HL-60 (cell line): Measurements from ENCODE around the gene ATRN.

Experiments used
- GABPA ChIP-seq: IDR thresholded peaks from 2 replicates; pipeline ENCODE4 v1.6.1; 2012; ENCODE audit warnings: low read depth
- POLR2AphosphoS5 ChIP-seq: IDR thresholded peaks from 2 replicates; pipeline ENCODE4 v1.6.1; 2012; ENCODE audit warnings: low read depth
- SPI1 ChIP-seq: IDR thresholded peaks from 2 replicates; pipeline ENCODE4 v1.6.1; 2012; ENCODE audit warnings: low read depth, mild to moderate bottlenecking, borderline replicate concordance
- TF ChIP-seq, protein P1 (sequence below): IDR thresholded peaks from one replicate; pipeline ENCODE4 v1.5.1; 2011; ENCODE audit warnings: low read length, control low read depth, inconsistent platforms; ENCODE audit not compliant: insufficient read depth
- TF ChIP-seq, protein P2 (sequence below): IDR thresholded peaks from 2 replicates; pipeline ENCODE4 v1.6.1; 2012; ENCODE audit warnings: low read depth; ENCODE audit not compliant: insufficient replicate concordance

DNA sequence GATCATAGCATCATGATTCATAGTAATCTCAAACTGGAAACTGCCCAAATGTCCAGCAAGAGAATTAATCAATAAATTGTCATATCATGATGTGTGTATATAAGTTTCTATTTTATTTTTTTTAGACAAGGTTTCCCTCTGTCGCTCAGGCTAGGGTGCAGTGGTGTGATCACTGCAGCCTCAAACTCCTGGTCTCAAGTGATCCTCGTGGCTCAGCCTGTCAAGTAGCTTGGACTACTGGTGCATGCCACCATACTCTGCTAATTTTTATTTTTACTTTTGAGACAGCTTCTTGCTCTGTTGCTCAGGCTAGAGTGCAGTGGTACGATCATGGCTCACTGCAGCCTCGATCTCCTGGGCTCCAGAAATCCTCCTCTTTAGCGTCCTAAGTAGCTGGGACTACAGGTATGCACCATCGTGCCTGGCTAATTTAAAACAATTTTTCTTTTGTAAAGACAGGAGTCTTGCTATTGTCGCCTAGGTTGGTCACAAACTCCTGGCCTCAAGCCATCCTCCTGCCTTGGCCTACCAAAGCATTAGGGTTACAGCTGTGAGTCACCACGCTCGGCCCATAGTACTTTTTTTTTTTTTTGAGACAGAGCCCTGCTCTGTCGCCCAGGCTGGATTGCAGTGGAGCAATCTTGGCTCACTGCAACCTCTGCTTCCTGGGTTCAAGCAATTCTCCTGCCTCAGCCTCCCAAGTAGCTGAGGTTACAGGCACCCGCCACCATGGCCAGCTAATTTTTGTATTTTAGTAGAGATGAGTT is 8.7 kb upstream of the ATRN start:
- TF ChIP-seq POLR2AphosphoS5 (no peak), GABPA (no peak), SPI1 (no peak)
- TF ChIP-seq, protein P1, sequence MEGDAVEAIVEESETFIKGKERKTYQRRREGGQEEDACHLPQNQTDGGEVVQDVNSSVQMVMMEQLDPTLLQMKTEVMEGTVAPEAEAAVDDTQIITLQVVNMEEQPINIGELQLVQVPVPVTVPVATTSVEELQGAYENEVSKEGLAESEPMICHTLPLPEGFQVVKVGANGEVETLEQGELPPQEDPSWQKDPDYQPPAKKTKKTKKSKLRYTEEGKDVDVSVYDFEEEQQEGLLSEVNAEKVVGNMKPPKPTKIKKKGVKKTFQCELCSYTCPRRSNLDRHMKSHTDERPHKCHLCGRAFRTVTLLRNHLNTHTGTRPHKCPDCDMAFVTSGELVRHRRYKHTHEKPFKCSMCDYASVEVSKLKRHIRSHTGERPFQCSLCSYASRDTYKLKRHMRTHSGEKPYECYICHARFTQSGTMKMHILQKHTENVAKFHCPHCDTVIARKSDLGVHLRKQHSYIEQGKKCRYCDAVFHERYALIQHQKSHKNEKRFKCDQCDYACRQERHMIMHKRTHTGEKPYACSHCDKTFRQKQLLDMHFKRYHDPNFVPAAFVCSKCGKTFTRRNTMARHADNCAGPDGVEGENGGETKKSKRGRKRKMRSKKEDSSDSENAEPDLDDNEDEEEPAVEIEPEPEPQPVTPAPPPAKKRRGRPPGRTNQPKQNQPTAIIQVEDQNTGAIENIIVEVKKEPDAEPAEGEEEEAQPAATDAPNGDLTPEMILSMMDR, result no peak
- TF ChIP-seq, protein P2, sequence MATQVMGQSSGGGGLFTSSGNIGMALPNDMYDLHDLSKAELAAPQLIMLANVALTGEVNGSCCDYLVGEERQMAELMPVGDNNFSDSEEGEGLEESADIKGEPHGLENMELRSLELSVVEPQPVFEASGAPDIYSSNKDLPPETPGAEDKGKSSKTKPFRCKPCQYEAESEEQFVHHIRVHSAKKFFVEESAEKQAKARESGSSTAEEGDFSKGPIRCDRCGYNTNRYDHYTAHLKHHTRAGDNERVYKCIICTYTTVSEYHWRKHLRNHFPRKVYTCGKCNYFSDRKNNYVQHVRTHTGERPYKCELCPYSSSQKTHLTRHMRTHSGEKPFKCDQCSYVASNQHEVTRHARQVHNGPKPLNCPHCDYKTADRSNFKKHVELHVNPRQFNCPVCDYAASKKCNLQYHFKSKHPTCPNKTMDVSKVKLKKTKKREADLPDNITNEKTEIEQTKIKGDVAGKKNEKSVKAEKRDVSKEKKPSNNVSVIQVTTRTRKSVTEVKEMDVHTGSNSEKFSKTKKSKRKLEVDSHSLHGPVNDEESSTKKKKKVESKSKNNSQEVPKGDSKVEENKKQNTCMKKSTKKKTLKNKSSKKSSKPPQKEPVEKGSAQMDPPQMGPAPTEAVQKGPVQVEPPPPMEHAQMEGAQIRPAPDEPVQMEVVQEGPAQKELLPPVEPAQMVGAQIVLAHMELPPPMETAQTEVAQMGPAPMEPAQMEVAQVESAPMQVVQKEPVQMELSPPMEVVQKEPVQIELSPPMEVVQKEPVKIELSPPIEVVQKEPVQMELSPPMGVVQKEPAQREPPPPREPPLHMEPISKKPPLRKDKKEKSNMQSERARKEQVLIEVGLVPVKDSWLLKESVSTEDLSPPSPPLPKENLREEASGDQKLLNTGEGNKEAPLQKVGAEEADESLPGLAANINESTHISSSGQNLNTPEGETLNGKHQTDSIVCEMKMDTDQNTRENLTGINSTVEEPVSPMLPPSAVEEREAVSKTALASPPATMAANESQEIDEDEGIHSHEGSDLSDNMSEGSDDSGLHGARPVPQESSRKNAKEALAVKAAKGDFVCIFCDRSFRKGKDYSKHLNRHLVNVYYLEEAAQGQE, result no peak
